Measurements from ENCODE around the gene PSME3. TPM values are rescaled to one million over a fixed set of nuclear protein-coding genes. Genes with fewer than 3 reads are reported as not detected.
"Not testable (repeated sequence)": the region's sequence is repeated elsewhere in the genome, so short reads cannot be mapped to it uniquely, and the experiment has no call there.

The PSME3 gene
- total and polyA plus RNA-seq, 3 donors from 2014 or later, result 79.7 to 135 (median 92.1) TPM

DNA sequence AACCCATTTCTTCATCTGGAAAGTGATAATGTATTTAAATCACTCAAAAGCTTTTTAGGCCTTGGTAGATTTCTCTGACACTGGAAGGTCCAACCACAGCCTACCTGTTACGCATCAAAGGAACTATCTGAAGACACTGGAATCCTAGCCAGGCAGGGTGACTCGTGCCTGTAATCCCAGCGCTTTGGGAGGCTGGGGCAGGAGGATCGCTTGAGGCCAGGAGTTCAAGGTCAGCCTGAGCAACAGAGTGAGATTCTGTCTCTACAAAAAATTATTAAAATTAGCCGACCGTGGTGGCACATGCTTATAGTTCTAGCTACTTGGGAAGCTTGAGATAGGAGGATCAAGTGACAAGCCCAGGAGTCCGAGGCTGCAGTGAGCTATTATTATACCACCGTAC lies 49.0 kb downstream of the PSME3 start:
- no peak for DNase-seq
- WGBS, 2 donors, result 78 to 79% methylated on average over 8 of the region's 8 CpGs

DNA sequence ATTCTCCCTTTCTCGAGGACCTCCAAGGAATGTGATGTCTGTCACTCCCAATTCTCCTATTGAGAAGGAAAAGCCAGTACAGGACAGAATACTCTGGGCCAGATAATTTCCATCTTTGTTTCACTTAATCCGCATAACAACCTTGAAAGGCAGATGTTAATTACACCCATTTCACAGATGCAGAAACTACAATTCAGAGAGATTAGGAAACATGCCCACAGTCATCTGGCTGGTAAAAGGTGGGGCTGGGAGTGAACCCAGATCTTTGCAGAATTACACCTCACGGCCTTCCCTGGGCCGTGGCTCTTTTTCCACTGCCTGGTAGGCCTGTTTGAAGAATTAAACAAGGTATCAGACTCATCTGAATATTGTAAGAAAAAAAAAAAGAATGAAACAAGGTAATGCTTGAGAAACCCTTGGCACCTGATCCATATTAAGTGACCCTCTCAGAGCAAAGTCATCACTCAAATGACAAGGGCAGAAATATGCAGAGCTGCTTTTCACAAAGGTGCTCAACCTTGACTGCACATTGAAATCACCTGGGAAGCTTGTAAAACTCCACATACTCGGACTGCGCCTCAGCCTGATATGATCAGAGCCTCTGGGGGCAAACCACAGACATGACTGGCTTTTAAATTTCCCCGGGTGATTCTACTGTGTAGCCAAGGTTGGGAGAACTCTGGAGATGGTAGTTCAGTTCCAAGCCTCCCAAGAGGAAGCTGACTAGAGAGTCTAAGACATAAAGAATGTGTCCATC lies 50.8 kb downstream of the PSME3 start:
- Histone ChIP-seq H3K9me3 (no peaks in the 10 kb centered on the region), H3K4me1 (no peaks in the 10 kb centered on the region), H3K4me3 (no peak overlapping the region), H3K36me3 (ENCODE audit: low read depth, missing control alignments) (no peaks in the 10 kb centered on the region), H3K27ac (no peak overlapping the region), H3K27me3 (no peaks in the 10 kb centered on the region)
- no peak for TF ChIP-seq POLR2A (IDR thresholded peaks at IDR 0.05)
- TF ChIP-seq, protein P1, sequence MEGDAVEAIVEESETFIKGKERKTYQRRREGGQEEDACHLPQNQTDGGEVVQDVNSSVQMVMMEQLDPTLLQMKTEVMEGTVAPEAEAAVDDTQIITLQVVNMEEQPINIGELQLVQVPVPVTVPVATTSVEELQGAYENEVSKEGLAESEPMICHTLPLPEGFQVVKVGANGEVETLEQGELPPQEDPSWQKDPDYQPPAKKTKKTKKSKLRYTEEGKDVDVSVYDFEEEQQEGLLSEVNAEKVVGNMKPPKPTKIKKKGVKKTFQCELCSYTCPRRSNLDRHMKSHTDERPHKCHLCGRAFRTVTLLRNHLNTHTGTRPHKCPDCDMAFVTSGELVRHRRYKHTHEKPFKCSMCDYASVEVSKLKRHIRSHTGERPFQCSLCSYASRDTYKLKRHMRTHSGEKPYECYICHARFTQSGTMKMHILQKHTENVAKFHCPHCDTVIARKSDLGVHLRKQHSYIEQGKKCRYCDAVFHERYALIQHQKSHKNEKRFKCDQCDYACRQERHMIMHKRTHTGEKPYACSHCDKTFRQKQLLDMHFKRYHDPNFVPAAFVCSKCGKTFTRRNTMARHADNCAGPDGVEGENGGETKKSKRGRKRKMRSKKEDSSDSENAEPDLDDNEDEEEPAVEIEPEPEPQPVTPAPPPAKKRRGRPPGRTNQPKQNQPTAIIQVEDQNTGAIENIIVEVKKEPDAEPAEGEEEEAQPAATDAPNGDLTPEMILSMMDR (IDR thresholded peaks at IDR 0.05), result no peak
- DNase-seq, result no peak
- intact Hi-C loops (cut with DNase I; ENCODE audit: low total_unique reads), result no loop called here
- 88 to 92% methylated on average over 7 of the region's 7 CpGs for WGBS, 2 donors

More for the DNA sequence above, 49.0 kb downstream of the PSME3 start:
- TF ChIP-seq POLR2A (IDR thresholded peaks at IDR 0.05), result no peak
- TF ChIP-seq, protein P1 (IDR thresholded peaks at IDR 0.05), result no peak
- no peak overlapping the region for H3K27ac ChIP-seq
- H3K27me3 ChIP-seq, result no peaks in the 10 kb centered on the region
- no peaks in the 10 kb centered on the region for H3K4me1 ChIP-seq
- H3K9me3 ChIP-seq, result no peaks in the 10 kb centered on the region
- intact Hi-C loops (cut with DNase I; ENCODE audit: low total_unique reads), result no loop called here
- no peak overlapping the region for H3K4me3 ChIP-seq
- no peaks in the 10 kb centered on the region for H3K36me3 ChIP-seq (ENCODE audit: low read depth, missing control alignments)

DNA sequence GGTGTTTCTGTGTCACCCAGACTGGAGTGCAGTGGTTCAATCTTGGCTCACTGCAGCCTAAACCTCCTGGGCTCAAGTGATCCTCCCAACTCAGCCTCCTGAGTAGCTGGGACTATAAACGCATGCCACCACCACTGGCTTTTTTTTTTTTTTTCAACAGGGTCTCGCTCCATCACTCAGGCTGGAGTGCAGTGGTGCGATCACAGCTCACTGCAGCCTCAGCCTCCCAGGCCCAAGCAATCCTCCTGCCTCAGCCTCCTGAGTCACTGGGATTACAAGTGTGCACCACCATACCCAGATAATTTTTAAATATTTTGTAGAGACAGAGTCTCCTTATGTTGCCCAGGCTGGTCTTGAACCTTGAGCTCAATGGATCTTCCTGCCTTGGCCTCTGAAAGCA lies 52.6 kb downstream of the PSME3 start:
- H3K36me3 ChIP-seq (ENCODE audit: low read depth, missing control alignments); H3K9me3 ChIP-seq; H3K4me1 ChIP-seq; DNase-seq; H3K4me3 ChIP-seq; H3K27me3 ChIP-seq; H3K27ac ChIP-seq; intact Hi-C loops (cut with DNase I; ENCODE audit: low total_unique reads): not testable (repeated sequence)
- WGBS, 2 donors, result 86 to 98% methylated on average over 3 of the region's 3 CpGs

DNA sequence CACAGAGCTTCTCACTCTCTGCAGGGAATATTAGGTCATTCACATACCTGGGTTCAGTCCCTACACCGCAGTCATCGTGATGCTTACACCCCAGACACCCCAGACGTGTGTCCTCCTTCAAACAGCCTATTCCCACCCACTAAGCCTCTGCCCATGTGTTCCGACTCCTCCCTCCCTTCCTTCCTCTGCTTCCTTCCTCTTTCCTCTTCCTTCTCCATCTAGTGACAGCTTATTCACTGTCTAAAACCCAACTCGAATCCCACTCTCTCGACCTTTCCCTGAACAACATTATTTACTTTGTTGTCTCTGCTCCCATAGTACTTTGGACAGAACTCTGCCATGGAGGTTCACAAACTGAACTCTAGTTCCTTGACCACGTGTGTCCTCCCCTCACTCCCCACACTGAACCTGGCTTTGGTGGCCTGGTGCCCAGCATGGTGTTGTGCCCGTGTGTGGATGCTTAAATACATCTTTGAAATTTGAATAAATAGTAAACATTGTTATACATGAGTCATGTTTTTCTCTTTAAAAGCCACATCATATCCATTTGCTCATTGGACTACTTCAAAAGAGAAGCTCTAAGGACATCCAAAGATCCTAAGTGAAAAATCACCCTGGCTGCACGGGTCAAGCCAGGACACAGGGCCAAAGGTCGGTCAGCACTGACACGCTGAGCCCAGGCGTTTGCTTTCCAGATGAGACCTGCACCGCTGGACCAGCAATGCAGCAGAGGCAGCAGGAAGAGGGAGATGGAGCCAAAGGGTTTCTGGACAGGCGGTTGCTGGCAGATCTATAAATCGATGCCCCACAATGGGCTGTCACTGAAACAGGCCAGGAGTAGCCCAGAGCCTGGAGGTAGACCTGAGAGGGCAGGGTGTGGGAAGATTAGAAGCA lies 53.3 kb downstream of the PSME3 start:
- Histone ChIP-seq H3K27ac (no peak overlapping the region), H3K27me3 (no peaks in the 10 kb centered on the region), H3K4me1 (no peaks in the 10 kb centered on the region), H3K9me3 (no peaks in the 10 kb centered on the region), H3K4me3 (no peak overlapping the region), H3K36me3 (ENCODE audit: low read depth, missing control alignments) (no peaks in the 10 kb centered on the region)
- intact Hi-C loops (cut with DNase I; ENCODE audit: low total_unique reads), result no loop called here
- no peak for DNase-seq
- TF ChIP-seq, protein P1 (IDR thresholded peaks at IDR 0.05), result no peak
- no peak for TF ChIP-seq POLR2A (IDR thresholded peaks at IDR 0.05)
- 69 to 75% methylated on average over 14 to 15 of the region's 15 CpGs for WGBS, 2 donors

DNA sequence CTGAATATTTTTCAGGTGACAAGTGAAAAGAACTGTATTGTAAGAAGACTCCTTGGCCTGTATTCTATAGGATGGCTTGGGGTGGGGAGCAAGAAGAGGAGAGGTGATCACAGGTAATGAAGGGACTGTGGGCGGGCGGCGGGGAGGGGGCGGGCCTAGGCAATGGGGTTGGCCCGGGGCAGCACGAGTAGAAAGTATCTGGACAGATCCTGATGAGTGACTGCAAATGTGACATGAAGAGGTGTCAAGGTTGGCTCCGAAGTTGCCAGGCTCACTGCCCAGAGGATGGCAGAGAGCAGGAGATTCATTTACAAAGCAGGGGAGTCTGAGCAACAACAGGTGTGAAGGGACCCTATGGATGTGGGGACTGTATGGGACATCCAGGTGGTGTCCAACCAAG lies 56.6 kb downstream of the PSME3 start:
- H3K4me3 ChIP-seq, result no peak overlapping the region
- no peaks in the 10 kb centered on the region for H3K27me3 ChIP-seq
- no peaks in the 10 kb centered on the region for H3K9me3 ChIP-seq
- H3K36me3 ChIP-seq (ENCODE audit: low read depth, missing control alignments), result no peaks in the 10 kb centered on the region
- 82 to 91% methylated on average over 7 of the region's 7 CpGs for WGBS, 2 donors
- no peak overlapping the region for H3K27ac ChIP-seq
- H3K4me1 ChIP-seq, result peaks cover 4% of the 10 kb centered on the region
- intact Hi-C loops (cut with DNase I; ENCODE audit: low total_unique reads), result no loop called here
- no peak for DNase-seq
- no peak for TF ChIP-seq POLR2A (IDR thresholded peaks at IDR 0.05)
- TF ChIP-seq, protein P1 (IDR thresholded peaks at IDR 0.05), result no peak

Data from testis (tissue), 3 donors.